Vagina (tissue), 2 donors: Measurements from ENCODE around the gene LPGAT1. TPM values are rescaled to one million over a fixed set of nuclear protein-coding genes. Genes with fewer than 3 reads are reported as not detected.

Source experiments
- DNase-seq, 2 donors: peaks; one replicate each; pipeline ENCODE4 v3.0.0-alpha.2; 2017; ENCODE audit errors: extremely low spot score in 2 of 2
- H3K27ac ChIP-seq: fragments of 200-600 bp; sonication (generic); one replicate; pipeline ENCODE4 v1.5.1; 2019
- H3K27me3 ChIP-seq: fragments of 200-600 bp; sonication (generic); one replicate; pipeline ENCODE4 v1.5.1; 2019
- H3K36me3 ChIP-seq, 2 donors: fragments of 200-600 bp; sonication (generic); one replicate each; pipeline ENCODE4 v1.5.1; 2017 to 2019
- H3K4me1 ChIP-seq: fragments of 200-600 bp; sonication (generic); one replicate; pipeline ENCODE4 v1.5.1; 2019
- H3K4me3 ChIP-seq, 2 donors: fragments of 200-600 bp; sonication (generic); 1 replicate in 1 of 2; 2 replicates in 1 of 2; pipeline ENCODE4 v1.5.1; 2016 to 2019
- H3K9me3 ChIP-seq: fragments of 200-600 bp; sonication (generic); one replicate; pipeline ENCODE4 v1.5.1; 2019
- POLR2A ChIP-seq, 2 donors: fragments of 450-650 bp; IDR thresholded peaks; one replicate each; pipeline ENCODE4 v1.6.1; 2017; ENCODE audit warnings: antibody characterized with exemption in 2 of 2, mild to moderate bottlenecking in 2 of 2, moderate library complexity in 2 of 2
- POLR2AphosphoS5 ChIP-seq, 2 donors: sonication (generic); formaldehyde crosslinking; IDR thresholded peaks; one replicate each; pipeline ENCODE4 v1.9.0; 2017; ENCODE audit warnings: antibody characterized with exemption in 2 of 2, mild to moderate bottlenecking in 2 of 2, low read depth in 1 of 2; ENCODE audit not compliant: insufficient read depth in 1 of 2
- intact Hi-C: fragments of 100-400 bp; cut with DNase I; formaldehyde crosslinking; loops from one replicate; pipeline ENCODE4 v1.15.1; 2023
- total RNA-seq: library from RNA; depleted of rRNA; stranded (reverse); fragments of >200 nt; gene quantifications from one replicate; pipeline ENCODE4 v1.2.3, GENCODE V29; 2016
- TF ChIP-seq, protein P1 (sequence below), 3 experiments: fragments of 450-650 bp in 2 of 3; fragments of 200-600 bp in 1 of 3; sonication (generic) in 1 of 3; IDR thresholded peaks; one replicate each; pipeline ENCODE4 v1.5.1; 2017 to 2019; ENCODE audit warnings: antibody characterized with exemption in 3 of 3, mild to moderate bottlenecking in 2 of 3, moderate library complexity in 2 of 3

LPGAT1 gene
- total RNA-seq, 1 donor from 2014 or later = 63.8 TPM

- no peaks in the 10 kb centered on the region for H3K4me1 ChIP-seq
- DNase-seq = no peak
- no peak overlapping the region for H3K4me3 ChIP-seq
- TF ChIP-seq POLR2AphosphoS5 (IDR thresholded peaks at IDR 0.05; ENCODE audit: insufficient read depth in 1 of 2, low read depth in 1 of 2) = no peak
- no peak for TF ChIP-seq POLR2A (IDR thresholded peaks at IDR 0.05)
- TF ChIP-seq, protein P1, sequence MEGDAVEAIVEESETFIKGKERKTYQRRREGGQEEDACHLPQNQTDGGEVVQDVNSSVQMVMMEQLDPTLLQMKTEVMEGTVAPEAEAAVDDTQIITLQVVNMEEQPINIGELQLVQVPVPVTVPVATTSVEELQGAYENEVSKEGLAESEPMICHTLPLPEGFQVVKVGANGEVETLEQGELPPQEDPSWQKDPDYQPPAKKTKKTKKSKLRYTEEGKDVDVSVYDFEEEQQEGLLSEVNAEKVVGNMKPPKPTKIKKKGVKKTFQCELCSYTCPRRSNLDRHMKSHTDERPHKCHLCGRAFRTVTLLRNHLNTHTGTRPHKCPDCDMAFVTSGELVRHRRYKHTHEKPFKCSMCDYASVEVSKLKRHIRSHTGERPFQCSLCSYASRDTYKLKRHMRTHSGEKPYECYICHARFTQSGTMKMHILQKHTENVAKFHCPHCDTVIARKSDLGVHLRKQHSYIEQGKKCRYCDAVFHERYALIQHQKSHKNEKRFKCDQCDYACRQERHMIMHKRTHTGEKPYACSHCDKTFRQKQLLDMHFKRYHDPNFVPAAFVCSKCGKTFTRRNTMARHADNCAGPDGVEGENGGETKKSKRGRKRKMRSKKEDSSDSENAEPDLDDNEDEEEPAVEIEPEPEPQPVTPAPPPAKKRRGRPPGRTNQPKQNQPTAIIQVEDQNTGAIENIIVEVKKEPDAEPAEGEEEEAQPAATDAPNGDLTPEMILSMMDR (IDR thresholded peaks at IDR 0.05) = no peak
- H3K27ac ChIP-seq = no peak overlapping the region
- no peaks in the 10 kb centered on the region for H3K9me3 ChIP-seq
- intact Hi-C loops = no loop called here
- no peaks in the 10 kb centered on the region for H3K36me3 ChIP-seq
- H3K27me3 ChIP-seq = no peaks in the 10 kb centered on the region
These were observed 116.4 kb downstream of the LPGAT1 start for GRCh38 chr1:211714154-211714553.

DNA sequence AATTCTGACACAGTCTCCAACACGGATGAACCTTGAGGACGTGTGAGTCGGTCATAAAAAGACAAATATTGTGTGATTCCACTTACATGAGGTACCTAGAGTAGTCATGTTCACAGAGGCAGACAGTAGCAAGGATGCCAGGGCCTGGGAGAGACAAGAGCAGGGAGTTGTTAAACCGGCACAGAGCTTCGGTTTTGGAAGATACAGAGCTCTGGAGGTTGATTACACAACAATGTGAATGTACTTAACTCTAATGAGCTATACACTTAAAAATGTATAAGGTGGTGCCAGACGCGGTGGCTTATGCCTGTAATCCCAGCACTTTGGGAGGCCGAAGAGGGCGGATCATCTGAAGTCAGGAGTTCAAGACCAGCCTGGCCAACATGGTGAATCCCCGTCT, 117.3 kb downstream of the LPGAT1 start:
- H3K27ac ChIP-seq = no peak overlapping the region
- no peaks in the 10 kb centered on the region for H3K4me1 ChIP-seq
- DNase-seq = no peak
- intact Hi-C loops = no loop called here
- H3K9me3 ChIP-seq = no peaks in the 10 kb centered on the region
- TF ChIP-seq POLR2A (IDR thresholded peaks at IDR 0.05) (no peak), POLR2AphosphoS5 (IDR thresholded peaks at IDR 0.05; ENCODE audit: insufficient read depth in 1 of 2, low read depth in 1 of 2) (no peak)
- TF ChIP-seq, protein P1 (IDR thresholded peaks at IDR 0.05) = no peak
- no peaks in the 10 kb centered on the region for H3K27me3 ChIP-seq
- no peak overlapping the region for H3K4me3 ChIP-seq
- H3K36me3 ChIP-seq = no peaks in the 10 kb centered on the region

- Histone ChIP-seq H3K4me3 (no peak overlapping the region), H3K9me3 (no peaks in the 10 kb centered on the region), H3K27ac (no peak overlapping the region), H3K4me1 (no peaks in the 10 kb centered on the region), H3K27me3 (no peaks in the 10 kb centered on the region), H3K36me3 (no peaks in the 10 kb centered on the region)
- intact Hi-C loops = no loop called here
- no peak for DNase-seq
- TF ChIP-seq POLR2AphosphoS5 (IDR thresholded peaks at IDR 0.05; ENCODE audit: insufficient read depth in 1 of 2, low read depth in 1 of 2) (no peak), POLR2A (IDR thresholded peaks at IDR 0.05) (no peak)
- TF ChIP-seq, protein P1 (IDR thresholded peaks at IDR 0.05) = no peak
These were observed 119.3 kb downstream of the LPGAT1 start for GRCh38 chr1:211711315-211711705.

DNA sequence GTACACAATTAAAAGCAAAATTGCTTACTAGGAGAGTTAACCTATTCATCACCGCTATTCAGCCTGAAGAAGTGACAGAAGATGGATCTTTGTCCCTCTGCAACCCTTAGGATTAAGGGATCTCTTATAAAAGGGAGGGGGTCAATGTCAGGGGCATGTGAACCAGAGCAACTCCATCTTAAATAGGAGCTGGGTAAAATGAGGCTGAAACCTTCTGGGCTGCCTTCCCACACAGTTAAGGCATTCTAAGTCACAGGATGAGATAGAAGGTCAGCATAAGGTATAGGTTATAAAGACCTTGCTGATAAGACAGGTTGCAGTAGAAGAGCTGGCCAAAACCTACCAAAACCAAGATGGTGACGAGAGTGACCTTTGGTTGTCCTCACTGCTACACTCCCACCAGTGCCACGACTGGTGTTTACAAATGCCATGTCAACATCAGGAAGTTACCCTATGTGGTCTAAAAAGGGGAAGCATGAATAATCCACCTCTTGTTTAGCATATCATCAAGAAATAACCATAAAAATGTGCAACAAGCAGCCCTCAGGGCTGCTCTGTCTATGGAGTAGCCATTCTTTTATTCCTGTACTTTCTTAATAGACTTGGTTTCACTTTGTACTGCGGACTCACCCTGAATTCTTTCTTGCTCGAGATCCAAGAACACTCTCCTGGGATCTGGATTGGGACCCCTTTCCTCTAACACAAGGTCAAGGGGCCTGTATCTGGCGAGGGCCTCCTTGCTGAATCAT, 119.8 kb downstream of the LPGAT1 start:
- H3K36me3 ChIP-seq = no peaks in the 10 kb centered on the region
- no peaks in the 10 kb centered on the region for H3K9me3 ChIP-seq
- DNase-seq = no peak
- H3K4me1 ChIP-seq = peaks cover 5% of the 10 kb centered on the region
- H3K27me3 ChIP-seq = no peaks in the 10 kb centered on the region
- TF ChIP-seq, protein P1 (IDR thresholded peaks at IDR 0.05) = no peak
- no peak for TF ChIP-seq POLR2A (IDR thresholded peaks at IDR 0.05)
- no peak for TF ChIP-seq POLR2AphosphoS5 (IDR thresholded peaks at IDR 0.05; ENCODE audit: insufficient read depth in 1 of 2, low read depth in 1 of 2)
- intact Hi-C loops = no loop called here
- H3K27ac ChIP-seq = no peak overlapping the region
- no peak overlapping the region for H3K4me3 ChIP-seq

GRCh38 chr1:211708926-211709325, 121.6 kb downstream of the LPGAT1 start:
- TF ChIP-seq POLR2A (IDR thresholded peaks at IDR 0.05) (no peak), POLR2AphosphoS5 (IDR thresholded peaks at IDR 0.05; ENCODE audit: insufficient read depth in 1 of 2, low read depth in 1 of 2) (no peak)
- TF ChIP-seq, protein P1 (IDR thresholded peaks at IDR 0.05) = no peak
- DNase-seq = no peak

More at GRCh38 chr1:211708926-211709325, 121.6 kb downstream of the LPGAT1 start:
- intact Hi-C loops = no loop called here
- H3K27me3 ChIP-seq = no peaks in the 10 kb centered on the region
- peaks cover 6% of the 10 kb centered on the region for H3K4me1 ChIP-seq
- no peaks in the 10 kb centered on the region for H3K9me3 ChIP-seq
- H3K27ac ChIP-seq = no peak overlapping the region
- no peaks in the 10 kb centered on the region for H3K36me3 ChIP-seq
- H3K4me3 ChIP-seq = no peak overlapping the region
